GM18511 (cell line): ENCODE results near the gene SLC44A2.

Experiments used
- ATAC-seq: cut with Tn5 transposase; IDR thresholded peaks from one replicate; pipeline ENCODE4 v1.9.1; 2021; ENCODE audit warnings: mild to moderate bottlenecking, moderate library complexity; ENCODE audit not compliant: unreplicated experiment

The SLC44A2 gene

GRCh38 chr19:10625003-10625761 is at the start of gene SLC44A2:
Gene SLC44A2 (plus strand): TSS chr19:10625553. CDS start chr19:10625634, 81 bp downstream.
- no peak for ATAC-seq

DNA sequence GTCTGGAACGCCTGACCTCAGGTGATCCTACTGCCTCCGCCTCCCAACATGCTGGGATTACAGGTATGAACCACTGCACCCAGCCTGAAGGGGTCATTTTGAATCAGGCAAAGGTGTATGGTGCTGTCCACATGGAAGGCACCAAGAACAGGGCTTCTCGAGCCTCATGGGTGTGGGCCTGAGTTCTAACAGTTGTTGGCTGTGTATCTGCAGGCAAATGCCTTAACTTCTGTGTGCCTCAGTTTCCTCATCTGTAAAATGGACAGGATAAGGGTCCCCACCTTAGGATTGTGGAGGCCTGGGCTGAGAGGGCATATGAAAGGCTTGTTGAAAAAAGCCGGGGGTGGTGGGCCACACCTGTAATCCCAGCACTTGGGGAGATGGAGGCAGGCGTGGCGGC is 47.4 kb upstream of the SLC44A2 start:
- no peak for ATAC-seq

GRCh38 chr19:10580979-10581631 is 44.2 kb upstream of the SLC44A2 start:
- ATAC-seq, result no peak

DNA sequence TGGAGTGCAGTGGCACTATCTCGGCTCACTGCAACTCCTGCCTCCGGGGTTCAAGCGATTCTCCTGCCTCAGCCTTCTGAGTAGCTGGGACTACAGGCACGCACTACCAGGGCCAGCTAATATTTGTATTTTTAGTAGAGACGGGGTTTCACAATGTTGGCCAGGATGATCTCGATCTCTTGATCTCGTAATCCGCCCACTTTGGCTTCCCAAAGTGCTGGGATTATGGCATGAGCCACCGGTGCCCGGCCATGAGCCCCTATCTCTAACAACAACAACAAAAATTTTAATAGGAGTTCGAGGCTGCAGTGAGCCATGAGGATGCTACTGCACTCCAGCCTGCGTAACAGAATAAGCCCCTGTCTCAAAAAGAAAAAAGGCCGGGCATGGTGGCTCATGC is 43.3 kb upstream of the SLC44A2 start:
- no peak for ATAC-seq

GRCh38 chr19:10583036-10583776 is 42.1 kb upstream of the SLC44A2 start:
- no peak for ATAC-seq

GRCh38 chr19:10586396-10586795 is 39.0 kb upstream of the SLC44A2 start:
- ATAC-seq, result no peak

DNA sequence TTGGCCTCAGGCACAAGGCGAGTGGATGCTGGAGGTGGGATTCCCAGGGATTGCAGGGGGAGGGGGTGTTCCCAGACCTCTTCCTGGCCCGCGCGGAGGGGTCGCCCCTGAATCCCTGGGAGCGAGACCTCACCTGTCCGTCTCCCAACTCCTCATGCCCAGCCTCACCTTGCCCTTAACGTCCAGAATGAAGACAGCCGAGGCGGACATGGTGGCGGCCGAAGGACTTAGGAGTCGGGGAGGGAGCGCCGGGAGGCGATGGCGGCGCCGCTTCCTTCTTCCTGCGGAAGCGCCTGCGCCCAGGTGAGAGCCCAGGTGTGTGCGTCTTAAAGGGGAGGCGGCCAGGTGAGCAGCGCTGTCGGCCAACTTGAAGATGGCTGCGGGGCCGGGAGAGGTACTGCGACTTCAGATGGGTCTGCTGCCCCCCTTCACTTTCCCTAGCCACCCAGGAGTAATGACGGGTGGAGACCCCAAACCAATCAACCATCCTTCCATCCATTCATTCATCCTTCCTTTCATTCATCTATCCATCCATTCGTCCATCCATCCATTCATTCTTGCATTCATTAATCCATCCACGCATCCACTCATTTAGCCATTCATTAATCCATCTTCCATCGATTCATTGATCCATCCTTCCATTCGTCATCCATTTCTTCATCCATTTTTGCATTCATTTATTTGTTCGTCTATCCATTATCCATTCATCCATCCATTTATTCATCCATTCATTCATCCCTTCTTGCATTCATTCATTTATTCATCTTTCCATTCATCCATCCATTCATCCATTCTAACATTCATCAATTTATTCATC is 38.1 kb upstream of the SLC44A2 start, which contains the start of gene AP1M2:
Gene AP1M2, minus strand, starts transcription at position 291 of the 817 bp plus-strand sequence. Its CDS starts 81 bp downstream, at position 210.
- ATAC-seq, result no peak

DNA sequence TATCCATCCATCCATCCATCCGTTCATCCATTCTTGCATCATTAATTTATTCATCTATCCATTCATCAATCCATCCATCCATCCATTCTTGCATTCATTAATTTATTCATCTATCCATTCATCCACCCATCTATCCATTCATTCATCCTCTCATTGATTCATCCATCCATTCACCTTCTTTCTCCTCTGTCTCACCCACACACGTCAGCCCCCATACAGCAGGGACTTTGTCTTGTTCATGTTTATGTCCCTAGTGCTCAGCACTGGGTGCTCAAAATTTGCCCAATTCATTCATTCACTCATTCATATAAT is 37.6 kb upstream of the SLC44A2 start:
- ATAC-seq, result no peak

GRCh38 chr19:10593148-10593547 is 32.2 kb upstream of the SLC44A2 start:
- no peak for ATAC-seq

DNA sequence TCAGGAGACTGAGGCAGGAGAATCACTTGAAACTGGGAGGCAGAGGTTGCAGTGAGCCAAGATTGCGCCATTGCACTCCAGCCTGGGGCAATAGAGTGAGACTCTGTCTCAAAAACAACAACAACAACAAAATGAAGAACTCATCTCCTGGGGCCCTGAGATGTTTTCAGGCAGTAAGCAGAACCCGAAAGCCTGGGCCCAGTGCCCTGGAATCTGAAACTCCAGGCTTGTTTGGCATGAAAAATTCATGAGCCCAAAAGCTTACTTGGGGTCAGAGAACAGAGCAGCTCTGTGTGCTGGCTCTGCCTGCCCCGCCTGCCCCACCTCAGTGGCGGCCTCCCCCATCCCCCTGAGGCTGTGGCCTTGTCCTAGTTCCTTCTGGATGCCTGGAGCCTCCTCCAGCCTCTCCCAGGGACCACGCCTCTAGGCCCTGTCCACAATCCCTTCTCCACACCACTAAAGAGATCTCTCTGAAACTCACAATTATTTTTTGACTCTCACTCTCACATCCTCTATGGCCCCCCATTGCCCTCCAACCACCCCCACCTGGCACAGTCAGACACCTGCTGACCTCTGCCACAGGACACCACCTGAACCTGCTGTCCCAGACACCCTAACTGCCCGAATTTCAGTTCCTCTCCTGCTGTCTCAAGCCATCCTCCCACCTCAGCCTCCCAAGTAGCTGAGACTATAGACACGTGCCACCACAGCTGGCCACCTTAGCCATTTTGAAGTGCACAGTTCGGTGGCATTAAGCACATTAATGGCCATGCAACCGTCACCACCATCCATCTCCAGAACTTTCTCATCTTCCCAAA is 31.3 kb upstream of the SLC44A2 start:
- peak; percentile 73 for ATAC-seq

DNA sequence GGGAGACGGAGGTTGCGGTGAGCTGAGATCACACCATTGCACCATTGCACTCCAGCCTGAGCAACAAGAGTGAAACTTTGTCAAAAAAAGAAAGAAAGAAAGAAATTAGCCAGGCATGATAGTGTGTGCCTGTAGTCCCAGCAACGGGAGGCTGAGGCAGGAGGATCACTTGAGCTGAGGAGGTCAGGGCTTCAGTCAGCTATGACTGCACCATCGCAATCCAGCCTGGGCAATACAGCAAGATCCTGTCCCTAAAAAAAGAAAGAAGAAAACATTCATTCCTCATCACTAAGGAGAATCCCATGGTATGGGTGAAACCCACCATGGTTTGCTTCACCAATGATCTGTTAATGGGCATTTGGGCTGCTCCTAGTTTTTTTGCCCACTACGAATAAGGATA is 25.2 kb upstream of the SLC44A2 start:
- ATAC-seq, result no peak

GRCh38 chr19:10601999-10602329 is 23.4 kb upstream of the SLC44A2 start:
- no peak for ATAC-seq

- ATAC-seq, result peak; percentile 58
Measured at GRCh38 chr19:10602330-10603083, 22.8 kb upstream of the SLC44A2 start.

DNA sequence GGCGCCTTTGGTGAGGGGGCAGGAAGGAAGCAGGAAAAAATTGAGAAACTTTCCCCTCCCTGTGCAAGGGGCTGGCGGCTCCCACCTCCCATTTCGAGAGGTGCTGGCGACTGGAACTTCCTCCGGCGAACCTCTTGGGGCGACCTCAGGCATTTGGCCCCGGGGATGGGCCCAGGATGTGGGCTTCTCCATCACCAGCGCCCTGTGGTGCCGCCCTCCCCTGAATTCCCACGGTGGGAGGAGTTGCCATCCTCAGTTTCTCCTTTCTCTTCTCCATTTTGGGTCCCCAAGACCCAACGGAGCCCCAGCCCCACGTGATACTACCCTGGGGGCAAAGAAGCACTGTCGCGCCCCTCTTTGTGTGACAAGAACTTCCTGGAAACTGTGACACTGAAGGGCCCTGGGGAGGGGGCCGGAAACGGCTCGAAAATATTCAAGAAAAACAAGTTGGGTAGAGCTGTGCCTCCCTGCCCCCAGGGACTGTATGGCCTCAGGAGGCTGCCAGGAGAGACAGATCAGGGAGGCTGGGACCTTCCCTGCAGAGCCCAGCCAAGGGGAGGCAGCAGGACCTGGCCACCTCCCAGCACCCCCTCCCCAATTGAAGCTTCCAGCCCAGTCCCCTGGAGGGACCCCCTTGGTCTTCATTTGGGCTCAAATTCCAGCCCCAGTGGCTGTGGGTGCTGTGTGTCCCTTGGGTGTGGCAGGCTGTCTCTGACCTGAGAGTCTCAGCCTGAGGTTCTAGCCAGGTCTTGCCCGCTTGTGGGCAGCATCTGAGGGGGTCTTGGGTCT is 22.1 kb upstream of the SLC44A2 start:
- ATAC-seq, result peak; percentile 56

DNA sequence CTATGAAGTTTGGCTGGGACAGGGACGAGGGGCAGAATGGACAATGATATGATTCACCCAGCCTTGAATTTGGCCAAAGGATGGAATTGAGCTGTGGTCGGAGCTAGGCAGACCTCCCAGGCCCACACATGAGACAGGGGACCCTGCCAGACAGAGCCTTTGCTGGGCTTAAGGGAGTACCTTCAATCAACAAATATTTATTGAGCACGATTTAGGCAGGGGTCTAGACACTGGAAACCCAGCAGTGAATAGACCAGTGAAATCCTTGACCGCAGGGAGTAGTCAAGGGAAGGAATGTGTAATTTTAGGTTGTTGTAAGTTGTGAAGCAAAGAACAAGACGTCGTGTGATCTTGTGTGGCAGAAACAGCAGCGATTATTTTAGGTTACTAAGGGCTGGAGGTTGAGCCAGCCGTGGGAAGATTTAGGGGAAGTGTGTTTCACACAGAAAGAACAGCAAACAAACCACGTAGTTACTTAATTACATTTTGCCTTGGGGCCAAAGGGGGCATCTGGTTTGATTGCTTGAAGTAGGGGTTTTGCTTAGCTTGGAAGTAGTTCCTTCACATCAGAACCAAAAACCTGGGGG is 21.4 kb upstream of the SLC44A2 start:
- peak; percentile 36 for ATAC-seq

GRCh38 chr19:10604460-10604980 is 20.8 kb upstream of the SLC44A2 start:
- ATAC-seq, result peak; percentile 27

DNA sequence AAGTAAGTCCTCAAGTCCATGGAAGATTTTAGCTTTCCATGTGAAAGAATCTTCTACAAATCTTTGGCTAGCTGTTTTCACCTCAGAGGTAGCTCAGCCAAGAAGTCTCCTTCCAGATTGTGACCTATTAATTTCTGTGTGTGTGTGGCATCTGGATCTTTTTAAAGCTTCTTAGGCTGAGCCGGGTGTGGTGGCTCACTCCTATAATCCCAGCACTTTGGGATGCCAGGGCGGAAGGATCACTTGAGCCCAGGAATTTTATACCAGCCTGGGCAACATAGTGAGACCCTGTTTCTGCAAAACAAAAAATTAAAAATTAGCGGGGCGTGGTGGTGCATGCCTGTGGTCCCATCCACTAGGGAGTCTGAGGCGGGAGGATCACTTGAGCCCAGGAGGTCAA is 13.4 kb upstream of the SLC44A2 start:
- no peak for ATAC-seq

DNA sequence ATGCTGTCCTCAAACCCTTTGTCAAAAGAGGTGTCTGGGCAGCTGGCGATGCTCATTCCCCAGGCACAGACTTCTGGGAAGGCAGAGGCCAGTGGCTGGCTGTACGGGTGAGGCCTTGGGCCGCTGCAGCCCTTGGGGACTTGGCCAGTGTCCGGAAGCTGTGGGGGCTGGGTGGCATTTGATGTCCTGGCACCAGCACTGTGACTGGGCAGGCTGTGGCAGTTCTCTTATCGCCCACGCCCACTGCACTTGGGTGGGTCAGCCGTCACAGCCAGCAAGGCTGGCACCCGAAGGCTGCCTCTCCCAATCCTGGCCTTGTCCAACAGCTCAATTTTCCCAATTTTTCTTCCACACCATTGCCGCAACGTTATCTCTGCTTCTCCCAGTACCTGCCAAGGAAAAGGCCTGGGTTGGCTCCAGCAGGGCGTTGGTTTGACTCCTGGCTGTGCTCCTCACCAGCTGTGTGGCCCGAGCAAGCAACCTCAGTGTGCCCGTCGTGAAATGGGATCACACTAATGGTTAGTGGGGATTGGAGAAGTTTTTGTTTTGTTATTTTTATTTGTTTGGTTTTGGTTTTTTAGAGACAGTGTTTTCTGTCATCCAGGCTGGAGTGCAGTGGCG is 12.7 kb upstream of the SLC44A2 start:
- ATAC-seq, result no peak
